Esophagus squamous epithelium (tissue), 5 donors: Measurements from ENCODE around the gene CRTAC1. TPM values are rescaled to one million over a fixed set of nuclear protein-coding genes. Genes with fewer than 3 reads are reported as not detected.

Source experiments
- DNase-seq: peaks from one replicate; lab custom pipeline; 2025; lab: John Stamatoyannopoulos, UW
- H3K27ac ChIP-seq, 4 donors: fragments of 200-600 bp; sonication (generic); one replicate each; pipeline ENCODE4 v1.5.1; 2016 to 2019; ENCODE audit warnings: mild to moderate bottlenecking in 1 of 4
- H3K27me3 ChIP-seq, 4 donors: fragments of 200-600 bp; sonication (generic); 1 replicate in 3 of 4; 2 replicates in 1 of 4; pipeline versions ENCODE4 v1.5.1 to v1.6.0; 2017 to 2021; ENCODE audit warnings: antibody characterized with exemption in 1 of 4
- H3K36me3 ChIP-seq, 3 donors: fragments of 200-600 bp; sonication (generic); one replicate each; pipeline ENCODE4 v1.5.1; 2016 to 2019
- H3K4me1 ChIP-seq, 3 donors: fragments of 200-600 bp; sonication (generic); one replicate each; pipeline ENCODE4 v1.5.1; 2017 to 2019
- H3K4me3 ChIP-seq, 4 donors: fragments of 200-600 bp; sonication (generic); 1 replicate in 3 of 4; 2 replicates in 1 of 4; pipeline ENCODE4 v1.5.1; 2016 to 2019; ENCODE audit warnings: mild to moderate bottlenecking in 2 of 4, moderate library complexity in 1 of 4
- H3K9me3 ChIP-seq, 3 donors: fragments of 200-600 bp; sonication (generic); one replicate each; pipeline ENCODE4 v1.5.1; 2016 to 2019
- CTCF ChIP-seq, 6 experiments: fragments of 450-650 bp in 4 of 6; fragments of 200-600 bp in 2 of 6; sonication (generic) in 2 of 6; IDR thresholded peaks; one replicate each; pipeline ENCODE4 v1.5.1; 2016 to 2019; ENCODE audit warnings: antibody characterized with exemption in 6 of 6, mild to moderate bottlenecking in 4 of 6, moderate library complexity in 4 of 6
- POLR2A ChIP-seq, 4 donors: fragments of 450-650 bp; IDR thresholded peaks; one replicate each; pipeline ENCODE4 v1.6.1; 2017; ENCODE audit warnings: antibody characterized with exemption in 4 of 4, mild to moderate bottlenecking in 4 of 4, moderate library complexity in 3 of 4
- WGBS, 2 donors: methylation state at CpG; one replicate each; pipeline ENCODE4 v1.1.5; 2018; 5-methylcytosine and 5-hydroxymethylcytosine counted together
- intact Hi-C: fragments of 100-400 bp; cut with DNase I; formaldehyde crosslinking; loops from one replicate; pipeline ENCODE4 v1.15.0; 2022
- total RNA-seq, 4 donors: library from RNA; depleted of rRNA; stranded (reverse); fragments of >200 nt; gene quantifications; one replicate each; pipeline ENCODE4 v1.1.0, GENCODE V29; 2016
- donor health status: DM: yes; HTN: yes; CAD: no.

Gene CRTAC1
- total RNA-seq, 4 donors from 2014 or later: 0.22 to 10.7 (median 2.5) TPM

DNA sequence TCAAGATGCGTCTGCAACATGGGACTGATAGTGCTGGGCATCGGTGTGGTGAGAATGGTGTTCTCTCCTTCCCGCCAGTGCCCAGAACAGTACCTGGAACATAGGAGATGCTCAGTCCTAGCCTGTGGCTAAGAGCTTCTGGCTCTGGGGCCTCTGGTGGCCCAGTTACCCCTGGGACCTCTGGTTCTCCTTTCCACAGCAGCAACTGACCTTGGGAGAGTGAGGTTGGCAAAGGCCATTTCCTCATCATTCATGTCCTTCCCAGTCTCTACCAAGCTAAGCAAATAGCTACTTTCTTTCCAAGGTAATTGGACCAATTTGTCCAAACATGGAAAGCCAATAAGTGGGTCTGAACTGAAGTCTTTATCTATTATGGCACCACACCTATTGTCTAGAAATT is 192.3 kb downstream of the CRTAC1 start:
- intact Hi-C loops: no loop called here
- DNase-seq: no peak
- H3K4me3 ChIP-seq: no peak overlapping the region
- no peak overlapping the region for H3K27ac ChIP-seq
- H3K27me3 ChIP-seq: peaks cover 0 to 17% (median 0%) of the 10 kb centered on the region in 4 donors
- no peaks in the 10 kb centered on the region for H3K36me3 ChIP-seq
- no peaks in the 10 kb centered on the region for H3K9me3 ChIP-seq
- TF ChIP-seq POLR2A (IDR thresholded peaks at IDR 0.05): no peak
- H3K4me1 ChIP-seq: peaks cover 0 to 14% (median 6%) of the 10 kb centered on the region in 3 donors
- 97 to 100% methylated on average over 2 to 3 of the region's 3 CpGs for WGBS, 2 donors

- Histone ChIP-seq H3K36me3 (no peaks in the 10 kb centered on the region), H3K27me3 (peaks cover 0 to 24% (median 0%) of the 10 kb centered on the region in 4 donors), H3K4me1 (peaks cover 0 to 14% (median 6%) of the 10 kb centered on the region in 3 donors), H3K9me3 (no peaks in the 10 kb centered on the region), H3K4me3 (no peak overlapping the region), H3K27ac (no peak overlapping the region)
- intact Hi-C loops: no loop called here
- no peak for DNase-seq
- no peak for TF ChIP-seq POLR2A (IDR thresholded peaks at IDR 0.05)
- TF ChIP-seq CTCF (IDR thresholded peaks at IDR 0.05): no peak
- 77 to 91% methylated on average over 2 of the region's 2 CpGs for WGBS, 2 donors
Observed at GRCh38 chr10:97836446-97836845, 194.0 kb downstream of the CRTAC1 start.

GRCh38 chr10:97831259-97831658 is 199.2 kb downstream of the CRTAC1 start:
- DNase-seq: no peak
- no peaks in the 10 kb centered on the region for H3K36me3 ChIP-seq
- H3K9me3 ChIP-seq: no peaks in the 10 kb centered on the region
- WGBS, 2 donors: 79 to 89% methylated on average over 1 to 2 of the region's 2 CpGs
- no peak overlapping the region for H3K4me3 ChIP-seq
- TF ChIP-seq CTCF (IDR thresholded peaks at IDR 0.05) (no peak), POLR2A (IDR thresholded peaks at IDR 0.05) (no peak)
- peaks cover 0 to 27% (median 0%) of the 10 kb centered on the region in 4 donors for H3K27me3 ChIP-seq
- H3K4me1 ChIP-seq: peaks cover 0 to 8% (median 0%) of the 10 kb centered on the region in 3 donors
- H3K27ac ChIP-seq: no peak overlapping the region
- intact Hi-C loops: no loop called here

DNA sequence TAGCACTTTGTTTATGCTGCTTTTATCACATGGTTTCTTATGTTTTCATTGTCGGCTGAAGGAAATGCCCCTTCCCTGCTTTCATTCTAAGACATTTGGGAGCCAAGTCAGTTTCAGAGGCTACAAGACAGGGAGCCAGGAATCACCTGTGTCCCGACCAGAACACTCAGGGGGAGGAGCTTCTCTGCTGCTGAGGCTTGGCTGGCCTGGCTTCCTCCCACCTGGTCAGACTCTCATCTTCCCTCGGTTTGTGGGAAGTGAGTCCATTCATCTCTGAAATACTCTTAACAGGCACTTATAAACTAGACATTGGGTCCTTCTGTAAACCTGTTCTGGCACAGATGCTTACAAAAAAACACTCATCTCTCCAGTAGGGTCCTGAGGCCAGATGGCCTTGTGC is 200.4 kb downstream of the CRTAC1 start:
- TF ChIP-seq POLR2A (IDR thresholded peaks at IDR 0.05) (no peak), CTCF (IDR thresholded peaks at IDR 0.05) (no peak)
- Histone ChIP-seq H3K4me1 (peaks cover 0 to 8% (median 0%) of the 10 kb centered on the region in 3 donors), H3K9me3 (no peaks in the 10 kb centered on the region), H3K27ac (no peak overlapping the region), H3K4me3 (no peak overlapping the region), H3K36me3 (no peaks in the 10 kb centered on the region), H3K27me3 (peaks cover 0 to 25% (median 0%) of the 10 kb centered on the region in 4 donors)
- no peak for DNase-seq
- WGBS, 2 donors: 0 to 6% methylated on average over 2 of the region's 3 CpGs
- intact Hi-C loops: no loop called here

- Histone ChIP-seq H3K36me3 (no peaks in the 10 kb centered on the region), H3K4me3 (no peak overlapping the region), H3K4me1 (peaks cover 0 to 8% (median 0%) of the 10 kb centered on the region in 3 donors), H3K27me3 (peaks cover 0 to 36% (median 0%) of the 10 kb centered on the region in 4 donors), H3K27ac (no peak overlapping the region), H3K9me3 (no peaks in the 10 kb centered on the region)
- 55 to 77% methylated on average over 2 of the region's 2 CpGs for WGBS, 2 donors
- DNase-seq: no peak
- no peak for TF ChIP-seq POLR2A (IDR thresholded peaks at IDR 0.05)
- no peak for TF ChIP-seq CTCF (IDR thresholded peaks at IDR 0.05)
- intact Hi-C loops: no loop called here
Observed at GRCh38 chr10:97828721-97829120, 201.7 kb downstream of the CRTAC1 start.
